ENCODE data around the gene RNF11. TPM values are rescaled to one million over a fixed set of nuclear protein-coding genes. Genes with fewer than 3 reads are reported as not detected.

The RNF11 gene
- total RNA-seq, 2 experiments from 2014 or later = 36.2 to 37.5 TPM

DNA sequence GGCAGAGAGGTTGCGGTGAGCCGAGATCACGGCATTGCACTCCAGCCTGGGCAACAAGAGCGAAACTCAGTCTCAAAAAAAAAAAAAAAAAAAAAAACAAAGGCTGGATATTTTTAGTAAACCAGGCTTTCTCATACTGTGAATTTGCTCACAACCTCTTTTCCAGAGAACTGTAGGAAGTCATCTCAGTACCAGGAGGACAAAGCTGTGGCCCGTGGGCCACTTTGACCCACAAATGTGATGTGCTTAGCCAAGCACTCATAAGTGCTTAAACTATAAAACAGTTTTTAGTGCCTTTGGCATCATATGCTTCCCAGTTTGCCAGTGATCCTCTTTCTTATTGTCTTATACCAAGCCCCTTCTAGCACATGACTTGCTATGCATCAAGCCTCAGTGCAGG lies 46.5 kb downstream of the RNF11 start:
- H3K27ac Mint-ChIP-seq = no peak overlapping the region
- peaks cover 2% of the 10 kb centered on the region for H3K9me3 Mint-ChIP-seq
- H3K27me3 Mint-ChIP-seq = no peaks in the 10 kb centered on the region
- DNase-seq (no peak), ATAC-seq (ENCODE audit: low read depth) (no peak)
- POLR2A ChIA-PET = no interaction called here
- no peaks in the 10 kb centered on the region for H3K36me3 Mint-ChIP-seq
- H3K4me3 Mint-ChIP-seq = no peak overlapping the region
- peaks cover 13% of the 10 kb centered on the region for H3K4me1 Mint-ChIP-seq

DNA sequence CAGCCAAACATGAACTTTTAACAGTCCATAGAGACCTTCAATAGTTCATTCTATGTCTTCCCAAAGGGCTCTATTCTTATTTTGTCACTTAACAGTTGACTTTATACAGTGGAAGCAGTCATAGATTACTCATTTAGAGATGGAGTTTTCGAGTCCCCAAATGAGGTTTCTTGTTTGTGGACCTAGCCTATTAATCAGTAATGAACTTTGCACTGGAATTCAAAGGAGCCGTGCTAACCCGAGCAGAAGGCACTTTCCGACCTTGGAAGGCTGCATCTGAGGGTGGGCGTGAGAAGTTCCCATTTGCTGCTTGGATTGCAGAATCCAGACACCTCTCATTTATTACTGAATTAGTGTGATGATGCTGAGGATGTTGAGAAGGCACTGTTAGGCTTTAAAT lies 47.9 kb downstream of the RNF11 start:
- Mint-ChIP-seq H3K4me3 (no peak overlapping the region), H3K9me3 (peaks cover 2% of the 10 kb centered on the region), H3K27ac (no peak overlapping the region), H3K36me3 (no peaks in the 10 kb centered on the region), H3K4me1 (peaks cover 13% of the 10 kb centered on the region), H3K27me3 (no peaks in the 10 kb centered on the region)
- ATAC-seq (ENCODE audit: low read depth) (no peak), DNase-seq (no peak)
- POLR2A ChIA-PET = no interaction called here

DNA sequence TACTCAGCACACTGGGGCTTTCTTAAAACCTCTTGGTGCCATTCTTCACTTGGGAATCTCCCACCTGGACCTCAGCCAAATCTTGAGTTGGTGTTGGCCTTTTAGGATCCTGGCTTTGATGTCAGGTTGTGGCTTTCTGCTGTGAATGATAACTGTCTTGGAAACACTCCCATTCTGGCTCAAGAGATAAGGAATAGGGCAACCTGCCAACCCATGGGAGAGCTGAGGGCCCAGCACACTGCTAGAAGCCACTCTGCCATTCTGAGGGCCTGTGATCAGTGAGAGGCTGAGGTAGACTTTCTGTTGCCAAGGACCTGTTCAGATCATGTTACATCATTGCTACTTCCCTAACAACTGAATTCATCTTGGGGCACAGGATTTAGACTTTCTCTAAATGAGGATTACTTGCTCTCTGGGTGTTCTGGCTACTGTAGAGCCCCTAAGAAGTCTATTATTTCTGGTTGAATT lies 48.4 kb downstream of the RNF11 start:
- H3K27ac Mint-ChIP-seq = peak overlapping the region; percentile 12
- peak; percentile 36 for ATAC-seq (ENCODE audit: low read depth)
- POLR2A ChIA-PET = no interaction called here

DNA sequence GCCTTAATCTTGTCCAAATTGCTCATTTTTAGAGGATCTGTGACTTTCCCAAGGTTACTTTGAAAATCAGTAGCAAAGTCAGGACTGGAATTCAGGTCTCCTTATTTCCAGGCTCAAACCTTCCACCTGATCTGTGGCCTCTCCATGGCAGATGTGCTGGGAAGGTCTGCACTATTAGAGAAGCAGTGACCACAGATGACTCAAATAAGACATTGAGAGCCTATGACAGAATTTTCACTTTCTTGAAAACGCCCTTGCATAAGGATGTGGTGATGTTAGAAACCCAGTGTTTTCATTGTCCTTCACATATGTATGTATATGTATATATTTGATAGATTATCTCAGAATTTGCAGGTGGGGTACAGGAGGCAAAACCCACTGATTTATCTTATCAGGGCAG lies 49.0 kb downstream of the RNF11 start:
- H3K4me1 Mint-ChIP-seq = peaks cover 13% of the 10 kb centered on the region
- H3K27me3 Mint-ChIP-seq = no peaks in the 10 kb centered on the region
- no peak overlapping the region for H3K4me3 Mint-ChIP-seq
- no peaks in the 10 kb centered on the region for H3K36me3 Mint-ChIP-seq
- POLR2A ChIA-PET = no interaction called here
- peak; percentile 44 for ATAC-seq (ENCODE audit: low read depth)
- DNase-seq = no peak
- H3K9me3 Mint-ChIP-seq = peaks cover 2% of the 10 kb centered on the region
- H3K27ac Mint-ChIP-seq = peak overlapping the region; percentile 27

More for the DNA sequence above, 48.4 kb downstream of the RNF11 start:
- H3K9me3 Mint-ChIP-seq = peaks cover 2% of the 10 kb centered on the region
- H3K4me1 Mint-ChIP-seq = peaks cover 13% of the 10 kb centered on the region
- no peaks in the 10 kb centered on the region for H3K36me3 Mint-ChIP-seq
- no peak for DNase-seq
- no peaks in the 10 kb centered on the region for H3K27me3 Mint-ChIP-seq
- H3K4me3 Mint-ChIP-seq = no peak overlapping the region

DNA sequence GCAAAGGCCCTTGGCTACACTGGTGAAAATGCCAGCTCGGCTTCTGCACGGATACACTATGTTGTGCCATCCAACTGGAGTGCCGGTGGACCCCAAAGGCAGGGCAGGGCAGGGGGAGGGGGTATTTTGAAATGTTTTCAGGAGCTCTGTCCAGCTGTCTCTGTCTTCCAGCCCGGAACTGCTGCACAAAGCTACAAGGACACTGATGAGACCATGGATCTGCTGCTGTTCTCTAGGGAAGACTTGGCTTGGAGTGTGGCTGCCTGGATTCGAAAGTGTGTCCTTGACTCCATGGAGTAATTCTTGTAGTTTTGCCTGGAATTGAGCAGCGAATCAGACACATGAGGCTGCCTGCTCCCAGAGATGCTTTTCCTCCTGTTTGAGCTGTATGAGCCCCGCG lies 51.9 kb downstream of the RNF11 start:
- Mint-ChIP-seq H3K27me3 (peaks cover 2% of the 10 kb centered on the region), H3K27ac (no peak overlapping the region), H3K4me1 (peaks cover 10% of the 10 kb centered on the region), H3K36me3 (no peaks in the 10 kb centered on the region), H3K4me3 (no peak overlapping the region), H3K9me3 (peaks cover 2% of the 10 kb centered on the region)
- POLR2A ChIA-PET = interaction anchor here (1.7 kb wide), 1 partner anchor 9 kb away, joined by 4 read pairs; no protein-coding TSS in a partner anchor
- no peak for ATAC-seq (ENCODE audit: low read depth)
- no peak for DNase-seq

DNA sequence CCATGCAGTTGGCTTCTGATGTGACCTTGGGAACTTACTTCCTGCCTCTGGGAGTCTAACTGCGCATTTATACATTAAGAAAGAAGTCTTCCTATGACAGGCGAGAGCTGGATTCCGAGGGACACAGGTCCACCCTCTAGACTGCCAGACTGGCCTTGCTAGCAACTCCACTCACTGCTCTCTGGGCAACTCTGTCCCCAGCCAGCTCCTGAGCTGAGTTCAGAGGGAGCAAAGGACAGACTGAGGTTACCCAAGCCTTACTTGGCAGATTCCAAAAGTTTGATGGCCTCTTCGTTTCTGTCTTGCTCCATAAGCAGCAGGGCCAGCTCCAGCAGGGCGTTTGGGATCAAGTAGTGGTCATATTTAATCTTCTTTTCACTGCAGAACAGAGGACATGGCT lies 52.5 kb downstream of the RNF11 start:
- POLR2A ChIA-PET = no interaction called here

DNA sequence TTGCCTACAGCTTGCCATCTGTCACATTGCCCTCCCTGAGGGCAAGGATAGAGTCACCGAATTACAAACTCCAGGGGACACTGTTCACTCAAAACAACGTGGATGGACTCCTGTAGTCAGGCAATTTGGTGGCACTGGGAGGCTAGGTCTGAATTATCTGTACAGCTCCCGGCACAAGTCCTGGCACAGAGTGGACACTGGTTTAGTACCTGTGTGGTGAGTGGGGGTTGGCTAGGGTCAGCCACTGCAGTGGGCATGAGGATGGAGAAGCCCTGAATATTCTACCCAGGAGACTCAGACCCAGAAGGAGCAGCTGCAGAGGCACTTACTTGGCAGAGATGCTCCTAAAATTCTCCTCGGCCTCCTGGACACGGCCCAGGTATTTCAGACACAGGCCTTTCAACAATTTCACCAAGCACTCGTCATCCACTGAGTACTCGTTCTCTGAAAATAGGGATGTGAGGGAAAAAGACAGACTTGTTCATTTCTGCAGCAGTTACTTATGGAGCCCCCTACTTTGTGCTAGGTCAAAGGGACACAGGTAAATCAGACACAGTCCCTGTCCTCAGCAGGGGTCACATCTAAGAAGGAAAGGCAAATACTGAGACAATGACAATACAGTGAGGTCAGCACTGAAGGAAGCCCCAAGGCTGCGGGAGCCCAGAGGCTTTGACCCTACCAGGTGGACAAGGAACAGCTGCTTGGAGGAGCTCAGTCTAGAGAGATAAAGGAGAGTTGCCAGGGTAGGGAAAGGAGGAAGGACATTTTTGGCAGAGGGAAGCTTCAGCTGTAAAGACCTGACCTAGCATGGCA lies 53.8 kb downstream of the RNF11 start:
- peaks cover 2% of the 10 kb centered on the region for H3K27me3 Mint-ChIP-seq
- H3K4me1 Mint-ChIP-seq = peaks cover 8% of the 10 kb centered on the region
- H3K4me3 Mint-ChIP-seq = no peak overlapping the region
- ATAC-seq (ENCODE audit: low read depth) (no peak), DNase-seq (no peak)
- POLR2A ChIA-PET = no interaction called here
- H3K36me3 Mint-ChIP-seq = no peaks in the 10 kb centered on the region
- H3K27ac Mint-ChIP-seq = no peak overlapping the region
- H3K9me3 Mint-ChIP-seq = no peaks in the 10 kb centered on the region

More for the DNA sequence above, 52.5 kb downstream of the RNF11 start:
- DNase-seq = no peak
- Mint-ChIP-seq H3K27me3 (peaks cover 2% of the 10 kb centered on the region), H3K4me1 (peaks cover 8% of the 10 kb centered on the region), H3K36me3 (no peaks in the 10 kb centered on the region), H3K9me3 (peaks cover 2% of the 10 kb centered on the region), H3K4me3 (no peak overlapping the region), H3K27ac (no peak overlapping the region)
- no peak for ATAC-seq (ENCODE audit: low read depth)

DNA sequence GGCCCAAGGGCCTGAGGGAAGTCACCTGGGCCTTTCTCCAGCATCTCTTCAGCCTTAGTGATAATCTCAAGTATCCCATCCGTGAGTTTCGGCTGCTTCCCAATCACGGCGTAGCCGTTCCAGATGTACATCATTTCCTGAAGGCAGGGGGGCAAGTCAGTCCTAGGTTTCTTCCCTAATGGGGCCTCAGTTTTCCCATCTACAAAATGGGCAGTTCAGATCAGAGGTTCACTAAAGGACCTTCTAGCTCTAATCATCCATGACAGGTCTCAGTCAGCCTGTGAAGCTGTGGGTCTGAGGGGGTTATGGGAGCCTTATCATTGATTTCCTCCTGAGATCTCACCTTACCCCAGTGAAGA lies 54.4 kb downstream of the RNF11 start:
- POLR2A ChIA-PET = no interaction called here
- Mint-ChIP-seq H3K36me3 (no peaks in the 10 kb centered on the region), H3K27ac (no peak overlapping the region), H3K4me3 (no peak overlapping the region), H3K4me1 (peaks cover 10% of the 10 kb centered on the region), H3K9me3 (no peaks in the 10 kb centered on the region), H3K27me3 (peaks cover 2% of the 10 kb centered on the region)
- ATAC-seq (ENCODE audit: low read depth) (no peak), DNase-seq (no peak)

DNA sequence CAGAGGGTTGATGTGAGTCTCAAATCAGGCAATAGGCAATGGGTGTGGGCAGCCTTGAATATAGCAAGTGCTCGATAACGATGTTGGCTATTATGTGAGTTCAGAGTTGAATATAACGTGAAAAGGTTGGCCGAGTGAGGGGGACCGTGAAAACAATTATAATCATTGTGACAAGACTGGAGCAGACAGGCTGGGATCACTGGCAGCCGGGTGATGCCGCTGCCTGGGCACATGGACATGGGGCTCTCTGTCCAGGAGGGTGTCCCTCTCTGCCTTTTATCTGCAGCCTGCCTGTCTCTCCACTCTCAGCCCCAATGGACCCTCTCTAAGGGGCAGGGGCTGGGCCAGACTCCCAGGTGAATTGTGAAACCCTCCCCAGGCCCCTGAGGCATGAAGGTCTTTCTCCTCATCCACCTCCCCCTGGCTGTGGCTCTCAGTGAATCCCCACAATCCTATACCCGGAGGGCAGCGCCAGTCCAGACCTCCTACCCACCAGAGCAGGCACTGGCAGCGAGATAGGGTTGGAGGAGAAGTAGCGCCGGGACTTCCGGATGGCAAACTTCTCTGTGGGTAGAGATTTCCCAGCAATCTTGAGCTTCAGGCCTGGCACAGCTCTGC lies 57.9 kb downstream of the RNF11 start:
- DNase-seq (no peak), ATAC-seq (ENCODE audit: low read depth) (no peak)
- Mint-ChIP-seq H3K27ac (peak overlapping the region; percentile 40), H3K27me3 (peaks cover 2% of the 10 kb centered on the region), H3K4me3 (no peak overlapping the region), H3K36me3 (no peaks in the 10 kb centered on the region), H3K9me3 (no peaks in the 10 kb centered on the region), H3K4me1 (peaks cover 21% of the 10 kb centered on the region)
- POLR2A ChIA-PET = interaction anchor here (0.6 to 1.2 kb wide), 2 partner anchors 16 to 225 kb away, joined by 3 read pairs; partner anchors contain the start of gene EPS15

DNA sequence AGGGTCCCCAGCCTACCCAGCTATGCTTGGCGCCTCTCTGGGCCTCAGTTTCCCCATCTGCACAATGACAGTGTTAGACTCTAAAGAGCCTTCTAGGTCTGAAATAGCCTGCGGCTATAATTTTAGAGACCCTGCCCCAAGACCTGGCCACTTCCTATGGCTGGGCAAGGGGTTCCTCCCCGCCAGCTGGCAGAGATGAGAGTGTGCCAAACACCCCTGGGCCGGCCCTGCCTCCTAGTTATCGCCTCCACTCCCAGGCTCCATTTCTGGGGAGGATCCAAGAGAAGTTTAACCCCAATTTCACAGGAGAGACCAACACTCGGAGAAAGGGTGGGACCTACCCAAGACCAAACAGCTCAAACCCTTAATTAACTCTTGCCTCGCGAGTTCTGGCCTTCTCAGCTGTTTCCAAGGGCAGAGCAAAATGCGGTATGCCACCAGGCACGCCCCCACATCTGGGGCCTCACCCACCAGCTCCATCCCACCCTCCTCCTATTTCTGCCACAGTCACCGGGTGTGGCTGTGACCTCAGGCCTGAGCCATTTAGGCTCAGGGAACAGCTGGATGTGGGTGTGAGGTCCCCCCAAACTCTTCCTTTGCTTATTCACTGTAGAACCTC lies 58.6 kb downstream of the RNF11 start:
- Mint-ChIP-seq H3K36me3 (no peaks in the 10 kb centered on the region), H3K4me1 (peaks cover 23% of the 10 kb centered on the region), H3K9me3 (no peaks in the 10 kb centered on the region), H3K27ac (no peak overlapping the region), H3K4me3 (no peak overlapping the region), H3K27me3 (peaks cover 2% of the 10 kb centered on the region)
- no peak for ATAC-seq (ENCODE audit: low read depth)
- DNase-seq = no peak
- POLR2A ChIA-PET = interaction anchor here (1.2 kb wide), 1 partner anchor 224 kb away, joined by 3 read pairs; the partner anchor contains the start of gene EPS15

DNA sequence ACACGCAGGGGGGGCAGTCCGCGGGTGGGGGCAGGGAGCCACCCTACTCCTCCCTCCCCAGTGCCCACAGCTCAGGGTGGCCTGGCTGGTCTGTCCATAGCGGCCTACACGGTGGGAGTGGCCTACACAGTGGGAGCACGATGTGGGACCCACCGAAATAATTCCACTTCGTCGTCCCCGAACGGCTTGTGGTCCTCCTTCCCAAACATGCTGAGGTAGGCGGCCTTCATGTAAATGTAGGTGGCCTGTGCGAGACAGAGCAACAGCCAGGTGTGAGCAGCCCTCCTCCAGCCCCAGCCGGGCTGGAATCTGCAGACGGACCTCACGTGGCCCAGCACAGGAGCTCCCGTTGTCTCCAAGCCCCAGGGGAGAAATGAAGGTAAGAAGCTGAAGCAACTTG lies 59.9 kb downstream of the RNF11 start:
- H3K27ac Mint-ChIP-seq = no peak overlapping the region
- H3K4me3 Mint-ChIP-seq = no peak overlapping the region
- no peaks in the 10 kb centered on the region for H3K9me3 Mint-ChIP-seq

DNA sequence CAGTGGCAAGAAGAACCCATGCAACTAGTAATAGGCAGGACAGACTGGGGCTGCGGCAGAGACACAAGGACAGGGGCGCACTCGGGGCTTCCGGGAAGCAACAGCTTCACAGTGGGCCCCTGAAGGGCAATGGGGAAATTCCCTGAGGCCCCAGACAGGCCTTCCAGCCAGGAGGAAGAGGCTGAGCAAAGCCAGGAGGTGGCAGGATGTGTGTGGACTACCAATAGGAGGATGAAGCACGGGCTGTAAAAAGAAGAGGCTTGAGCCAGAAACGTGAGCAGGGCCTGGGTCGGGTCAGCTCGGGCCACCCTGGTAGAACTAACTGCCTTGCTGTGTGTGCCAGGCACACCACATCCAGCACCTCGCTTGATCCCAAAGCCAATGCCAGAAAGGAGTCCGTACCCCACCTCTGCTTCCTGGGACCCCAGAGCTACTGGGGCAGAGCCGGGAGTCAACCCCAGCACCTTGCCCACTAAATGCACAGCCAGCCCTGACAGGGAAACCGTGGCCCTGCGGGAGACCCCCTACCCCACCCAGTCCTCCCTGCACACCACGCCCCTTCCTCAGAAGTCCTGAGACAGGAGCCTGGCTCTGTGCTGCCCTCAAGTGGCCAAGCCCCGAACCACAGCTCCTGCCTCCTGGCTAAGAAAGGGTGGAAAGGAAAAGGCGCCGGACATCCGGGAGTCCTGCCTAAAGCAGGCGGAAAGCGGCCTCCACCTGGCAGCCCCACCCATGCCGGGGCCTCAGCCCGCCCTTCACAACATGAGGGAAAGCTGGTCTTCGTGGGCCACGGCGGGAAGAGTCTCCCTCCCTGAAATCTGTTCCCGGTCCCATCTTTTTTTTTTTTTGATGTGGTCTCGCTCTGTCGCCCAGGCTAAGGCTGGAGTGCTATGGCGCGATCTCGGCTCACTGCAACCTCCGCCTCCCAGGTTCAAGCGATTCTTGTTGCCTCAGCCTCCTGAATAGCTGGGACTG lies 60.6 kb downstream of the RNF11 start:
- ATAC-seq (ENCODE audit: low read depth) (peak; percentile 74), DNase-seq (peak; percentile 84)
- peak overlapping the region; percentile 77 for H3K4me3 Mint-ChIP-seq
- H3K27me3 Mint-ChIP-seq = no peaks in the 10 kb centered on the region
- H3K4me1 Mint-ChIP-seq = peaks cover 31% of the 10 kb centered on the region
- H3K27ac Mint-ChIP-seq = peak overlapping the region; percentile 72
- H3K36me3 Mint-ChIP-seq = peaks cover 1% of the 10 kb centered on the region
- POLR2A ChIA-PET = interaction anchor here (0.7 to 1.7 kb wide), 4 partner anchors 9 to 717 kb away, joined by 3 to 8 read pairs (median 4); partner anchors contain the start of gene RNF11
- H3K9me3 Mint-ChIP-seq = no peaks in the 10 kb centered on the region

More for the DNA sequence above, 59.9 kb downstream of the RNF11 start:
- ATAC-seq (ENCODE audit: low read depth) (no peak), DNase-seq (no peak)
- H3K36me3 Mint-ChIP-seq = peaks cover 1% of the 10 kb centered on the region
- peaks cover 28% of the 10 kb centered on the region for H3K4me1 Mint-ChIP-seq
- POLR2A ChIA-PET = interaction anchor here (1.7 kb wide), 1 partner anchor 60 kb away, joined by 8 read pairs; the partner anchor contains the start of gene RNF11
- H3K27me3 Mint-ChIP-seq = no peaks in the 10 kb centered on the region

All from activated naive CD8-positive, alpha-beta T cell treated with anti-CD3 and anti-CD28 coated beads, Interleukin-2, amount 10 ng/mL, durations not matched to agents 7 days and 5 days (primary cell).